IMR-90 (cell line): ENCODE results near the gene DIP2C. TPM values are rescaled to one million over a fixed set of nuclear protein-coding genes. Genes with fewer than 3 reads are reported as not detected.

Experiments used
- ATAC-seq: fragments of 200-7000 bp; cut with Tn5 transposase; 2 replicates; pipeline ENCODE4 v1.9.1; 2020; ENCODE audit warnings: low read depth, mild to moderate bottlenecking, moderate library complexity
- BruUV-seq: library from RNA; stranded (reverse); fragments of 400-500 nt; replicated peaks from 2 replicates; lab custom pipeline; 2021; lab: Mats Ljungman, UMichigan
- CTCF ChIA-PET: fragments of 300-600 bp; formaldehyde crosslinking; extraction: SDS; loops from one replicate; lab custom pipeline; 2021; ENCODE audit warnings: antibody characterized with exemption; lab: Yijun Ruan, JAX
- POLR2A ChIA-PET: fragments of 300-600 bp; sonication (Branson Sonifier 250); formaldehyde crosslinking; loops from one replicate; lab custom pipeline; 2022; ENCODE audit warnings: antibody characterized with exemption; ENCODE audit not compliant: unreplicated experiment; lab: Charles Lee
- DNase-seq: peaks from one replicate; pipeline ENCODE4 v3.0.0; 2013
- H2AFZ ChIP-seq: replicated peaks from 2 replicates; pipeline ENCODE3; 2013; ENCODE audit warnings: low read length, mild to moderate bottlenecking; ENCODE audit not compliant: poor library complexity
- H2AK5ac ChIP-seq: 2 replicates; pipeline ENCODE4 v1.6.1; 2013; ENCODE audit warnings: low read depth, low read length, inconsistent platforms
- H2AK9ac ChIP-seq: replicated peaks from 2 replicates; pipeline ENCODE3; 2013; ENCODE audit warnings: mild to moderate bottlenecking, low read depth, low read length, moderate library complexity; ENCODE audit not compliant: poor library complexity
- H2BK120ac ChIP-seq: 2 replicates; pipeline ENCODE4 v1.6.1; 2013; ENCODE audit warnings: low read depth, low read length, inconsistent platforms
- H2BK15ac ChIP-seq: 3 replicates; pipeline ENCODE4 v1.6.1; 2013; ENCODE audit warnings: low read depth, low read length, inconsistent platforms
- H2BK20ac ChIP-seq: 2 replicates; pipeline ENCODE4 v1.6.1; 2013; ENCODE audit warnings: low read depth, mild to moderate bottlenecking, inconsistent platforms, low read length, moderate library complexity
- H2BK5ac ChIP-seq: 2 replicates; pipeline ENCODE4 v1.6.1; 2013; ENCODE audit warnings: mild to moderate bottlenecking, low read depth, low read length, inconsistent platforms; ENCODE audit not compliant: poor library complexity, severe bottlenecking
- H3K14ac ChIP-seq: replicated peaks from 2 replicates; pipeline ENCODE4 v1.6.1; 2013; ENCODE audit warnings: low read depth, low read length, inconsistent platforms
- H3K18ac ChIP-seq: 2 replicates; pipeline ENCODE4 v1.6.1; 2013; ENCODE audit warnings: low read depth, low read length, control low read depth
- H3K23ac ChIP-seq: 2 replicates; pipeline ENCODE4 v1.6.1; 2013; ENCODE audit warnings: low read depth, low read length, inconsistent platforms
- H3K27ac ChIP-seq: 2 replicates; pipeline ENCODE4 v1.5.1; 2013; ENCODE audit warnings: mild to moderate bottlenecking, control low read depth, low read length; ENCODE audit not compliant: insufficient read depth
- H3K27me3 ChIP-seq: 2 replicates; pipeline ENCODE4 v1.6.1; 2013; ENCODE audit warnings: low read length; ENCODE audit not compliant: control insufficient read depth, insufficient read depth
- H3K36me3 ChIP-seq: 2 replicates; pipeline ENCODE4 v1.6.1; 2013; ENCODE audit warnings: low read length, mixed read lengths; ENCODE audit not compliant: control insufficient read depth, insufficient read depth
- H3K4ac ChIP-seq: 2 replicates; pipeline ENCODE4 v1.6.1; 2013; ENCODE audit warnings: low read depth, low read length, inconsistent platforms
- H3K4me1 ChIP-seq: 2 replicates; pipeline ENCODE4 v1.6.1; 2013; ENCODE audit warnings: low read length, mixed read lengths; ENCODE audit not compliant: control insufficient read depth, insufficient read depth
- H3K4me2 ChIP-seq: 2 replicates; pipeline ENCODE4 v1.6.1; 2013; ENCODE audit warnings: low read depth, mild to moderate bottlenecking, control low read depth, low read length, moderate library complexity
- H3K4me3 ChIP-seq: 2 replicates; pipeline ENCODE4 v1.5.1; 2013; ENCODE audit warnings: low read depth, mild to moderate bottlenecking, control low read depth, low read length, moderate library complexity; ENCODE audit not compliant: insufficient read depth
- H3K56ac ChIP-seq: 2 replicates; pipeline ENCODE4 v1.6.1; 2013; ENCODE audit warnings: low read length, inconsistent platforms; ENCODE audit not compliant: insufficient read depth; ENCODE audit errors: extremely low read depth
- H3K79me1 ChIP-seq, 2 experiments: 2 replicates each; pipeline ENCODE4 v1.6.1; 2013; ENCODE audit warnings: low read length in 2 of 2, inconsistent platforms in 1 of 2, low read depth in 1 of 2
- H3K9ac ChIP-seq: 2 replicates; pipeline ENCODE4 v1.6.1; 2013; ENCODE audit warnings: low read depth, low read length, control low read depth
- H3K9me1 ChIP-seq: 2 replicates; pipeline ENCODE4 v1.6.1; 2013; ENCODE audit warnings: low read length, inconsistent platforms; ENCODE audit not compliant: insufficient read depth
- H3K9me3 ChIP-seq: 2 replicates; pipeline ENCODE4 v1.6.1; 2013; ENCODE audit warnings: low read length; ENCODE audit not compliant: control insufficient read depth, insufficient read depth
- H4K20me1 ChIP-seq: 2 replicates; pipeline ENCODE4 v1.6.1; 2013; ENCODE audit warnings: low read length, inconsistent platforms; ENCODE audit not compliant: insufficient read depth
- H4K5ac ChIP-seq: 2 replicates; pipeline ENCODE4 v1.6.1; 2013; ENCODE audit warnings: mild to moderate bottlenecking, low read depth, low read length, control low read depth
- H4K8ac ChIP-seq, 2 experiments: 2 replicates each; pipeline ENCODE4 v1.6.1; 2013; ENCODE audit warnings: low read depth in 2 of 2, low read length in 2 of 2, control low read depth in 1 of 2, inconsistent platforms in 1 of 2
- H4K91ac ChIP-seq: 2 replicates; pipeline ENCODE4 v1.6.1; 2013; ENCODE audit warnings: low read depth, low read length, inconsistent platforms; ENCODE audit not compliant: insufficient read depth
- BHLHE40 ChIP-seq: fragments of 150-350 bp; IDR thresholded peaks from 2 replicates; pipeline ENCODE4 v1.6.1; 2016; ENCODE audit warnings: mild to moderate bottlenecking, low read depth, low read length
- CEBPB ChIP-seq: IDR thresholded peaks from 2 replicates; pipeline ENCODE4 v1.6.1; 2012; ENCODE audit warnings: low read depth, low read length, improper control_type of control experiment
- CHD1 ChIP-seq: IDR thresholded peaks from 2 replicates; pipeline ENCODE4 v1.6.1; 2012; ENCODE audit warnings: low read depth, low read length, improper control_type of control experiment
- ELK1 ChIP-seq: fragments of 150-350 bp; IDR thresholded peaks from 2 replicates; pipeline ENCODE4 v1.6.1; 2016; ENCODE audit warnings: low read depth, mild to moderate bottlenecking, low read length, moderate library complexity, borderline replicate concordance
- FOS ChIP-seq: fragments of 150-350 bp; IDR thresholded peaks from 2 replicates; pipeline ENCODE4 v1.6.1; 2016; ENCODE audit warnings: low read depth, low read length
- MAFK ChIP-seq: IDR thresholded peaks from 2 replicates; pipeline ENCODE4 v1.6.1; 2012; ENCODE audit warnings: low read depth, low read length, improper control_type of control experiment
- MAZ ChIP-seq: IDR thresholded peaks from 2 replicates; pipeline ENCODE4 v1.6.1; 2012; ENCODE audit warnings: low read depth, mild to moderate bottlenecking, low read length, improper control_type of control experiment, moderate library complexity, borderline replicate concordance
- MXI1 ChIP-seq: IDR thresholded peaks from 2 replicates; pipeline ENCODE4 v1.6.1; 2012; ENCODE audit warnings: low read depth, mild to moderate bottlenecking, low read length, moderate library complexity, borderline replicate concordance
- NFE2L2 ChIP-seq: fragments of 150-350 bp; IDR thresholded peaks from 2 replicates; pipeline ENCODE4 v1.6.1; 2016; ENCODE audit warnings: low read depth, mild to moderate bottlenecking, low read length
- POLR2A ChIP-seq: IDR thresholded peaks from 2 replicates; pipeline ENCODE4 v1.6.1; 2012; ENCODE audit warnings: mild to moderate bottlenecking, low read depth, low read length
- RAD21 ChIP-seq: IDR thresholded peaks from 2 replicates; pipeline ENCODE4 v1.6.1; 2012; ENCODE audit warnings: low read length, improper control_type of control experiment
- RCOR1 ChIP-seq: IDR thresholded peaks from 2 replicates; pipeline ENCODE4 v1.6.1; 2012; ENCODE audit warnings: mild to moderate bottlenecking, low read length, improper control_type of control experiment; ENCODE audit not compliant: insufficient replicate concordance
- RFX5 ChIP-seq: IDR thresholded peaks from 2 replicates; pipeline ENCODE4 v1.8.0; 2012; ENCODE audit warnings: low read depth, mild to moderate bottlenecking, low read length, moderate library complexity
- SMC3 ChIP-seq: fragments of 150-350 bp; IDR thresholded peaks from 2 replicates; pipeline ENCODE4 v1.6.1; 2016; ENCODE audit warnings: low read depth, mild to moderate bottlenecking, antibody characterized with exemption, low read length, moderate library complexity
- WGBS, 2 experiments: methylation state at CpG; one replicate each; pipeline versions ENCODE4 v1.1.5 to v1.1.7; 2013; ENCODE audit warnings: missing lambda C conversion rate in 2 of 2; ENCODE audit not compliant: insufficient read length in 1 of 2; ENCODE audit errors: extremely low coverage in 2 of 2; 5-methylcytosine and 5-hydroxymethylcytosine counted together
- dilution Hi-C: fragments of 300-500 bp; cut with HindIII; formaldehyde crosslinking; loops from one replicate; pipeline ENCODE4 v1.14.3; 2018; ENCODE audit warnings: low sequenced_read_pairs; ENCODE audit not compliant: unreplicated experiment
- in situ Hi-C: fragments of 300-500 bp; cut with MboI; formaldehyde crosslinking; loops from 3 replicates; pipeline ENCODE4 v1.14.3; 2019; ENCODE audit warnings: low sequenced_read_pairs, inconsistent platforms, mixed read lengths
- intact Hi-C: fragments of 100-400 bp; cut with micrococcal nuclease; formaldehyde crosslinking; loops from 2 replicates; pipeline ENCODE4 v1.10.0; 2022
- polyA plus RNA-seq, 3 experiments: library from polyadenylated mRNA; depleted of rRNA; stranded (reverse); fragments of >200 nt; gene quantifications; 2 replicates each; pipeline ENCODE4 v1.2.3, GENCODE V29; 2012; ENCODE audit warnings: low replicate concordance in 1 of 3
- total RNA-seq: library from RNA; depleted of rRNA; stranded (reverse); fragments of >200 nt; gene quantifications from 2 replicates; pipeline ENCODE4 v1.2.3, GENCODE V29; 2012
- TF ChIP-seq, protein P1 (sequence below): conservative IDR thresholded peaks from 2 replicates; pipeline ENCODE4 v1.5.1; 2012; ENCODE audit warnings: mild to moderate bottlenecking, low read depth, low read length, improper control_type of control experiment
- TF ChIP-seq, protein P2 (sequence below): fragments of 150-350 bp; IDR thresholded peaks from 2 replicates; pipeline ENCODE4 v1.6.1; 2017; ENCODE audit warnings: mild to moderate bottlenecking, antibody characterized with exemption, low read length, low read depth

DIP2C gene
- total and polyA plus RNA-seq, 2 of the 4 experiments (the other 2 are of a cell fraction) = 8.6 to 17.3 TPM

GRCh38 chr10:670990-671389, 18.5 kb downstream of the DIP2C start:
- Histone ChIP-seq H3K27ac (no peak overlapping the region), H2BK120ac (no peak overlapping the region), H2BK5ac (no peak overlapping the region), H4K91ac (no peak overlapping the region), H2BK20ac (no peak overlapping the region), H3K14ac (no peak overlapping the region), H3K4ac (no peak overlapping the region), H3K4me2 (no peak overlapping the region), H2AK5ac (no peak overlapping the region), H3K4me1 (peaks cover 19% of the 10 kb centered on the region), H2AK9ac (no peak overlapping the region), H4K20me1 (peaks cover 81% of the 10 kb centered on the region), H3K18ac (no peak overlapping the region), H2BK15ac (no peak overlapping the region), H3K36me3 (no peaks in the 10 kb centered on the region), H3K27me3 (no peaks in the 10 kb centered on the region), H4K8ac (no peak overlapping the region), H4K5ac (no peak overlapping the region), H3K9me1 (peaks cover 16% of the 10 kb centered on the region), H3K4me3 (no peak overlapping the region), H3K9ac (no peak overlapping the region), H3K9me3 (no peaks in the 10 kb centered on the region), H3K79me1 (peaks cover 22 to 68% of the 10 kb centered on the region in 2 experiments), H3K23ac (no peak overlapping the region), H3K56ac (no peak overlapping the region), H2AFZ (no peak overlapping the region)
- TF ChIP-seq RFX5 (no peak), ELK1 (no peak), POLR2A (no peak), MXI1 (no peak), MAZ (no peak), SMC3 (no peak), BHLHE40 (no peak), RAD21 (no peak), CEBPB (no peak), RCOR1 (no peak), MAFK (no peak), FOS (no peak), NFE2L2 (no peak), CHD1 (no peak)
- TF ChIP-seq, protein P1, sequence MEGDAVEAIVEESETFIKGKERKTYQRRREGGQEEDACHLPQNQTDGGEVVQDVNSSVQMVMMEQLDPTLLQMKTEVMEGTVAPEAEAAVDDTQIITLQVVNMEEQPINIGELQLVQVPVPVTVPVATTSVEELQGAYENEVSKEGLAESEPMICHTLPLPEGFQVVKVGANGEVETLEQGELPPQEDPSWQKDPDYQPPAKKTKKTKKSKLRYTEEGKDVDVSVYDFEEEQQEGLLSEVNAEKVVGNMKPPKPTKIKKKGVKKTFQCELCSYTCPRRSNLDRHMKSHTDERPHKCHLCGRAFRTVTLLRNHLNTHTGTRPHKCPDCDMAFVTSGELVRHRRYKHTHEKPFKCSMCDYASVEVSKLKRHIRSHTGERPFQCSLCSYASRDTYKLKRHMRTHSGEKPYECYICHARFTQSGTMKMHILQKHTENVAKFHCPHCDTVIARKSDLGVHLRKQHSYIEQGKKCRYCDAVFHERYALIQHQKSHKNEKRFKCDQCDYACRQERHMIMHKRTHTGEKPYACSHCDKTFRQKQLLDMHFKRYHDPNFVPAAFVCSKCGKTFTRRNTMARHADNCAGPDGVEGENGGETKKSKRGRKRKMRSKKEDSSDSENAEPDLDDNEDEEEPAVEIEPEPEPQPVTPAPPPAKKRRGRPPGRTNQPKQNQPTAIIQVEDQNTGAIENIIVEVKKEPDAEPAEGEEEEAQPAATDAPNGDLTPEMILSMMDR = no peak
- TF ChIP-seq, protein P2, sequence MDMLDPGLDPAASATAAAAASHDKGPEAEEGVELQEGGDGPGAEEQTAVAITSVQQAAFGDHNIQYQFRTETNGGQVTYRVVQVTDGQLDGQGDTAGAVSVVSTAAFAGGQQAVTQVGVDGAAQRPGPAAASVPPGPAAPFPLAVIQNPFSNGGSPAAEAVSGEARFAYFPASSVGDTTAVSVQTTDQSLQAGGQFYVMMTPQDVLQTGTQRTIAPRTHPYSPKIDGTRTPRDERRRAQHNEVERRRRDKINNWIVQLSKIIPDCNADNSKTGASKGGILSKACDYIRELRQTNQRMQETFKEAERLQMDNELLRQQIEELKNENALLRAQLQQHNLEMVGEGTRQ = no peak
- intact Hi-C loops (no loop called here), dilution Hi-C loops (no loop called here), in situ Hi-C loops (no loop called here)
- BruUV-seq = no TSS peak
- ChIA-PET CTCF (no interaction called here), POLR2A (no interaction called here)
- ATAC-seq (no peak), DNase-seq (no peak)
- 94% methylated on average over 7 of the region's 26 CpGs; no CpG with 5 or more reads in 1 of the 2 experiments for WGBS, 2 experiments
